Erythroblast (primary cell): ENCODE results near the gene AGBL4.

ENCODE experiments used
- GATA1 ChIP-seq: IDR thresholded peaks from 2 replicates; pipeline ENCODE4 v1.6.1; 2011; ENCODE audit warnings: low read depth, mild to moderate bottlenecking, control low read depth, low read length, moderate library complexity
- POLR2A ChIP-seq: IDR thresholded peaks from 2 replicates; pipeline ENCODE4 v1.6.1; 2011; ENCODE audit warnings: mild to moderate bottlenecking, low read length

- TF ChIP-seq GATA1, result no peak
- no peak for TF ChIP-seq POLR2A
These were observed 417.7 kb downstream of the AGBL4 start for GRCh38 chr1:49606082-49606481.
